ENCODE measurements around the gene ERBB4. TPM values are rescaled to one million over a fixed set of nuclear protein-coding genes. Genes with fewer than 3 reads are reported as not detected.

The ERBB4 gene
- polyA plus RNA-seq, 1 of the 3 experiments (the other 2 are of a cell fraction), result 0.05 TPM

GRCh38 chr2:212364112-212364985 lies 174.3 kb downstream of the ERBB4 start:
- no peak for DNase-seq
- H3K9me2 ChIP-seq, result no peaks in the 10 kb centered on the region
- H3K4me1 ChIP-seq (ENCODE audit: control insufficient read depth in 1 of 2, insufficient read depth in 2 of 2, low read depth in 1 of 2, low read length in 1 of 2), result peaks cover 7 to 8% of the 10 kb centered on the region in 2 experiments; a peak in 3 of 4 replicates
- no peak overlapping the region for H3K4me2 ChIP-seq
- no peaks in the 10 kb centered on the region for H3K27me3 ChIP-seq (ENCODE audit: insufficient read depth)
- H3K4me3 ChIP-seq (ENCODE audit: low read depth in 2 of 2, low read length in 1 of 2), result no peak overlapping the region
- no peak overlapping the region for H3K27ac ChIP-seq (ENCODE audit: low read depth in 2 of 2, low read length in 1 of 2)
- H3K9ac ChIP-seq, result no peak overlapping the region
- H3F3A ChIP-seq (replicated peaks; ENCODE audit: insufficient read depth), result no peaks in the 10 kb centered on the region
- no peaks in the 10 kb centered on the region for H3K36me3 ChIP-seq (replicated peaks in 1 of 2; ENCODE audit: control insufficient read depth in 1 of 2, insufficient read depth in 2 of 2, low read length in 1 of 2)
- no peaks in the 10 kb centered on the region for H3K79me2 ChIP-seq (ENCODE audit: insufficient read depth)
- CTCF ChIA-PET, result interaction anchor here (1.1 kb wide), 1 partner anchor 8 kb away, joined by 3 read pairs; no protein-coding TSS in a partner anchor
- 70% methylated on average over 3 of the region's 3 CpGs for WGBS (ENCODE audit: low lambda C conversion rate)
- H4K20me1 ChIP-seq (ENCODE audit: insufficient read depth), result no peaks in the 10 kb centered on the region
- POLR2A ChIA-PET, result no interaction called here
- peak overlapping the region; percentile 5; the same call in 1 of the 2 replicates for H2AFZ ChIP-seq (ENCODE audit: low read depth)
- no peaks in the 10 kb centered on the region for H3K9me3 ChIP-seq
- TF ChIP-seq RXRA (IDR thresholded peaks at IDR 0.05; ENCODE audit: borderline replicate concordance, low read depth), result no peak
- 0 out of 2 replicates have a peak, but pooled peaks have one; percentile 3 for TF ChIP-seq FOSL2 (IDR thresholded peaks at IDR 0.05; ENCODE audit: borderline replicate concordance, low read depth)

GRCh38 chr2:212361174-212361756 lies 177.3 kb downstream of the ERBB4 start:
- no peak overlapping the region for H3K4me3 ChIP-seq (ENCODE audit: low read depth in 2 of 2, low read length in 1 of 2)
- H3F3A ChIP-seq (replicated peaks; ENCODE audit: insufficient read depth), result no peaks in the 10 kb centered on the region
- no peak for DNase-seq
- WGBS (ENCODE audit: low lambda C conversion rate), result 70% methylated on average over 1 of the region's 1 CpG
- no peaks in the 10 kb centered on the region for H3K36me3 ChIP-seq (replicated peaks in 1 of 2; ENCODE audit: control insufficient read depth in 1 of 2, insufficient read depth in 2 of 2, low read length in 1 of 2)
- ChIA-PET CTCF (no interaction called here), POLR2A (no interaction called here)
- H3K9me3 ChIP-seq, result no peaks in the 10 kb centered on the region
- no peaks in the 10 kb centered on the region for H3K9me2 ChIP-seq
- no peak overlapping the region for H3K4me2 ChIP-seq
- no peaks in the 10 kb centered on the region for H3K27me3 ChIP-seq (ENCODE audit: insufficient read depth)
- no peak overlapping the region for H3K9ac ChIP-seq
- TF ChIP-seq EP300 (IDR thresholded peaks at IDR 0.05; ENCODE audit: borderline replicate concordance in 1 of 2, low read depth in 1 of 2, low read length in 1 of 2), result no peak
- H4K20me1 ChIP-seq (ENCODE audit: insufficient read depth), result no peaks in the 10 kb centered on the region
- peak overlapping the region in 1 of 2 experiments; percentile 47; a peak in 1 of 4 replicates for H3K27ac ChIP-seq (ENCODE audit: low read depth in 2 of 2, low read length in 1 of 2)
- H2AFZ ChIP-seq (ENCODE audit: low read depth), result no peak overlapping the region
- peaks cover 7 to 8% of the 10 kb centered on the region in 2 experiments; a peak in 3 of 4 replicates for H3K4me1 ChIP-seq (ENCODE audit: control insufficient read depth in 1 of 2, insufficient read depth in 2 of 2, low read depth in 1 of 2, low read length in 1 of 2)
- no peaks in the 10 kb centered on the region for H3K79me2 ChIP-seq (ENCODE audit: insufficient read depth)

- POLR2A ChIA-PET, result no interaction called here
- no peak overlapping the region for H2AFZ ChIP-seq (ENCODE audit: low read depth)
- H3K79me2 ChIP-seq (ENCODE audit: insufficient read depth), result no peaks in the 10 kb centered on the region
- no peak overlapping the region for H3K4me3 ChIP-seq (ENCODE audit: low read depth in 2 of 2, low read length in 1 of 2)
- H3K4me2 ChIP-seq, result no peak overlapping the region
- no peaks in the 10 kb centered on the region for H3F3A ChIP-seq (replicated peaks; ENCODE audit: insufficient read depth)
- peaks cover 7 to 8% of the 10 kb centered on the region in 2 experiments; a peak in 3 of 4 replicates for H3K4me1 ChIP-seq (ENCODE audit: control insufficient read depth in 1 of 2, insufficient read depth in 2 of 2, low read depth in 1 of 2, low read length in 1 of 2)
- no peak for DNase-seq
- CTCF ChIA-PET, result no interaction called here
- H3K27me3 ChIP-seq (ENCODE audit: insufficient read depth), result no peaks in the 10 kb centered on the region
- peak overlapping the region in 1 of 2 experiments; percentile 76; a peak in 2 of 4 replicates for H3K27ac ChIP-seq (ENCODE audit: low read depth in 2 of 2, low read length in 1 of 2)
- no peaks in the 10 kb centered on the region for H3K9me3 ChIP-seq
- H3K9ac ChIP-seq, result no peak overlapping the region
- no peaks in the 10 kb centered on the region for H3K9me2 ChIP-seq
- H4K20me1 ChIP-seq (ENCODE audit: insufficient read depth), result no peaks in the 10 kb centered on the region
- no peaks in the 10 kb centered on the region for H3K36me3 ChIP-seq (replicated peaks in 1 of 2; ENCODE audit: control insufficient read depth in 1 of 2, insufficient read depth in 2 of 2, low read length in 1 of 2)
- TF ChIP-seq TAF1 (IDR thresholded peaks at IDR 0.05; ENCODE audit: borderline replicate concordance, low read depth, low read length), result no peak
- TF ChIP-seq CTCF (IDR thresholded peaks at IDR 0.05), result no peak
- TF ChIP-seq YY1 (IDR thresholded peaks at IDR 0.05; ENCODE audit: low read depth), result no peak
- no peak for TF ChIP-seq EZH2phosphoT487 (IDR thresholded peaks at IDR 0.05; ENCODE audit: borderline replicate concordance, low read depth)
- no peak for TF ChIP-seq REST (IDR thresholded peaks at IDR 0.05; ENCODE audit: low read depth, low read length)
- TF ChIP-seq TCF12 (IDR thresholded peaks at IDR 0.05), result no peak
- TF ChIP-seq TEAD4 (IDR thresholded peaks at IDR 0.05; ENCODE audit: borderline replicate concordance, insufficient read depth), result no peak
- TF ChIP-seq ZBTB33 (IDR thresholded peaks at IDR 0.05; ENCODE audit: borderline replicate concordance, low read depth), result no peak
- no peak for TF ChIP-seq EP300 (IDR thresholded peaks at IDR 0.05; ENCODE audit: borderline replicate concordance in 1 of 2, low read depth in 1 of 2, low read length in 1 of 2)
Measured at GRCh38 chr2:212360068-212360460, 178.5 kb downstream of the ERBB4 start.

Measured in SK-N-SH (cell line).